Heart left ventricle (tissue), 13 donors: ENCODE measurements around the gene CBL.

Experiments used
- POLR2A ChIP-seq, 2 donors: fragments of 450-650 bp; IDR thresholded peaks; one replicate each; pipeline ENCODE4 v1.6.1; 2017; ENCODE audit warnings: antibody characterized with exemption in 2 of 2, mild to moderate bottlenecking in 2 of 2, moderate library complexity in 2 of 2
- TF ChIP-seq, protein P1 (sequence below), 12 donors: fragments of 200-600 bp; sonication (generic) in 4 of 12; IDR thresholded peaks; one replicate each; pipeline versions ENCODE4 v1.5.0 to v1.8.0; 2018 to 2022; ENCODE audit warnings: antibody characterized with exemption in 12 of 12, mild to moderate bottlenecking in 5 of 12
- donor health status: ischemic (EF 13 %, LVEDD 7.1; RV severe dilation, severe dysfunction).
- donor health status: DM: no; HTN: yes; CAD: no.
- donor health status: DM: no; HTN: no; CAD: no.
- donor health status: ischemic (EF 25% LVEDD 6.9; RV normal size, moderate dysfunction).
- donor health status: ischemic (EF 25% LVEDD 5.7; RV mildly dilated, moderate dysfunction).
- donor health status: ischemic (EF 35%, LVEDD 5.7; RV mildly dilated, moderate dysfunction).
- donor health status: nonischemic (EF 11% LVEDD 7.7; RV severe dilation, severe dysfunction).
- donor health status: DM: yes; HTN: yes; CAD: no.
- donor health status: PGD.
- donor health status: ischemic (EF 29% LVEDD 5.4; RV normal size, mild dysfunction).
- donor health status: nonischemic (EF 23%, LVEDD 6.1; RV moderate dilation, normal function).

- TF ChIP-seq, protein P1, sequence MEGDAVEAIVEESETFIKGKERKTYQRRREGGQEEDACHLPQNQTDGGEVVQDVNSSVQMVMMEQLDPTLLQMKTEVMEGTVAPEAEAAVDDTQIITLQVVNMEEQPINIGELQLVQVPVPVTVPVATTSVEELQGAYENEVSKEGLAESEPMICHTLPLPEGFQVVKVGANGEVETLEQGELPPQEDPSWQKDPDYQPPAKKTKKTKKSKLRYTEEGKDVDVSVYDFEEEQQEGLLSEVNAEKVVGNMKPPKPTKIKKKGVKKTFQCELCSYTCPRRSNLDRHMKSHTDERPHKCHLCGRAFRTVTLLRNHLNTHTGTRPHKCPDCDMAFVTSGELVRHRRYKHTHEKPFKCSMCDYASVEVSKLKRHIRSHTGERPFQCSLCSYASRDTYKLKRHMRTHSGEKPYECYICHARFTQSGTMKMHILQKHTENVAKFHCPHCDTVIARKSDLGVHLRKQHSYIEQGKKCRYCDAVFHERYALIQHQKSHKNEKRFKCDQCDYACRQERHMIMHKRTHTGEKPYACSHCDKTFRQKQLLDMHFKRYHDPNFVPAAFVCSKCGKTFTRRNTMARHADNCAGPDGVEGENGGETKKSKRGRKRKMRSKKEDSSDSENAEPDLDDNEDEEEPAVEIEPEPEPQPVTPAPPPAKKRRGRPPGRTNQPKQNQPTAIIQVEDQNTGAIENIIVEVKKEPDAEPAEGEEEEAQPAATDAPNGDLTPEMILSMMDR (IDR thresholded peaks at IDR 0.05) = no peak
- no peak for TF ChIP-seq POLR2A (IDR thresholded peaks at IDR 0.05)
These were observed 144.2 kb downstream of the CBL start for GRCh38 chr11:119350302-119350701.
